Panc1 (cell line): Measurements from ENCODE around the gene ELFN2.

Source experiments
- CTCF ChIP-seq: fragments of 450-650 bp; IDR thresholded peaks from 2 replicates; pipeline ENCODE4 v1.5.1; 2017; ENCODE audit warnings: mild to moderate bottlenecking
- POLR2AphosphoS5 ChIP-seq: IDR thresholded peaks from 2 replicates; pipeline ENCODE4 v1.6.1; 2012; ENCODE audit warnings: mild to moderate bottlenecking, low read depth, low read length, moderate library complexity
- REST ChIP-seq, 2 experiments: IDR thresholded peaks; 2 replicates each; pipeline ENCODE4 v1.6.1; 2011 to 2012; ENCODE audit warnings: low read depth in 2 of 2, control low read depth in 1 of 2, low read length in 1 of 2, mild to moderate bottlenecking in 1 of 2, moderate library complexity in 1 of 2; ENCODE audit not compliant: insufficient read depth in 1 of 2
- SIN3A ChIP-seq: IDR thresholded peaks from 2 replicates; pipeline ENCODE4 v1.6.1; 2012; ENCODE audit warnings: low read depth, mild to moderate bottlenecking, low read length, moderate library complexity, borderline replicate concordance; ENCODE audit not compliant: insufficient read depth

- TF ChIP-seq CTCF: no peak
- TF ChIP-seq POLR2AphosphoS5: no peak
- TF ChIP-seq REST (IDR thresholded peaks at IDR 0.05; ENCODE audit: insufficient read depth in 1 of 2, low read depth in 2 of 2, low read length in 1 of 2): no peak
- no peak for TF ChIP-seq SIN3A
These were observed 30.1 kb downstream of the ELFN2 start for GRCh38 chr22:37397226-37397625.
